Spleen (tissue), 7 donors: ENCODE results near the gene RANBP17.

Experiments
- POLR2A ChIP-seq, 3 donors: fragments of 450-650 bp; IDR thresholded peaks; one replicate each; pipeline ENCODE4 v1.5.1; 2017; ENCODE audit warnings: antibody characterized with exemption in 3 of 3, mild to moderate bottlenecking in 1 of 3
- POLR2AphosphoS5 ChIP-seq, 3 donors: sonication (generic); formaldehyde crosslinking; IDR thresholded peaks; one replicate each; pipeline ENCODE4 v1.5.1; 2017; ENCODE audit warnings: antibody characterized with exemption in 3 of 3
- TF ChIP-seq, protein P1 (sequence below), 11 experiments: fragments of 200-600 bp in 7 of 11; fragments of 450-650 bp in 4 of 11; sonication (generic) in 4 of 11; IDR thresholded peaks in 8 of 11; conservative IDR thresholded peaks in 3 of 11; 1 replicate in 7 of 11; 2 replicates in 4 of 11; pipeline versions ENCODE4 v1.4.0 to v1.8.0; 2016 to 2021; ENCODE audit warnings: antibody characterized with exemption in 11 of 11, inconsistent platforms in 4 of 11, mild to moderate bottlenecking in 1 of 11
- donor health status: DM: no; HTN: no; CAD: no; lungs with moderate emphysema.
- donor health status: DM: no; HTN: no; CAD: no.
- donor health status: DM: no; HTN: no; CAD: no.

DNA sequence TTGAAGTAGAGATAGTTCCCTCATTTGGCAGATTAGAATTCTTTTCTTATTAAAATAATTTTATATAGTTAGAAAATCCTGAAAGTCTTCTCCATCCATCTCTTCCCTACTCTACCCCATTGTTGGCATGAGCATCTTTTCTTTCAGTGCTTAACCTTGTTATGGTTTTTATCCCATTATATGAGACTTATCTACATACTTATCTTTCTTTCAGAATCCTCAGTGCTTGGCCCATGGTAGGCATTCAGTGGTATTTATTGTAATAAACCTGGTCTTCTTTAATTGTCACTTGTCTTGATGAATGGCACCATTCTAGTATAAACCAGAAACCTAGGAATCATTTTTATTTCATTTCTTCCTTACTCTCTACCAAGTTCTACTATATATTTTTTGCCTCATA, 277.4 kb downstream of the RANBP17 start:
- TF ChIP-seq, protein P1, sequence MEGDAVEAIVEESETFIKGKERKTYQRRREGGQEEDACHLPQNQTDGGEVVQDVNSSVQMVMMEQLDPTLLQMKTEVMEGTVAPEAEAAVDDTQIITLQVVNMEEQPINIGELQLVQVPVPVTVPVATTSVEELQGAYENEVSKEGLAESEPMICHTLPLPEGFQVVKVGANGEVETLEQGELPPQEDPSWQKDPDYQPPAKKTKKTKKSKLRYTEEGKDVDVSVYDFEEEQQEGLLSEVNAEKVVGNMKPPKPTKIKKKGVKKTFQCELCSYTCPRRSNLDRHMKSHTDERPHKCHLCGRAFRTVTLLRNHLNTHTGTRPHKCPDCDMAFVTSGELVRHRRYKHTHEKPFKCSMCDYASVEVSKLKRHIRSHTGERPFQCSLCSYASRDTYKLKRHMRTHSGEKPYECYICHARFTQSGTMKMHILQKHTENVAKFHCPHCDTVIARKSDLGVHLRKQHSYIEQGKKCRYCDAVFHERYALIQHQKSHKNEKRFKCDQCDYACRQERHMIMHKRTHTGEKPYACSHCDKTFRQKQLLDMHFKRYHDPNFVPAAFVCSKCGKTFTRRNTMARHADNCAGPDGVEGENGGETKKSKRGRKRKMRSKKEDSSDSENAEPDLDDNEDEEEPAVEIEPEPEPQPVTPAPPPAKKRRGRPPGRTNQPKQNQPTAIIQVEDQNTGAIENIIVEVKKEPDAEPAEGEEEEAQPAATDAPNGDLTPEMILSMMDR (IDR thresholded peaks at IDR 0.05 in 8 of 11, conservative IDR thresholded peaks at IDR 0.05 in 3 of 11), result no peak
- TF ChIP-seq POLR2A (IDR thresholded peaks at IDR 0.05) (no peak), POLR2AphosphoS5 (IDR thresholded peaks at IDR 0.05) (no peak)
